Measurements from ENCODE around the gene STMN3. TPM values are rescaled to one million over a fixed set of nuclear protein-coding genes. Genes with fewer than 3 reads are reported as not detected.

The STMN3 gene
- total RNA-seq, 4 donors from 2014 or later = 9.2 to 30.5 (median 20.9) TPM

DNA sequence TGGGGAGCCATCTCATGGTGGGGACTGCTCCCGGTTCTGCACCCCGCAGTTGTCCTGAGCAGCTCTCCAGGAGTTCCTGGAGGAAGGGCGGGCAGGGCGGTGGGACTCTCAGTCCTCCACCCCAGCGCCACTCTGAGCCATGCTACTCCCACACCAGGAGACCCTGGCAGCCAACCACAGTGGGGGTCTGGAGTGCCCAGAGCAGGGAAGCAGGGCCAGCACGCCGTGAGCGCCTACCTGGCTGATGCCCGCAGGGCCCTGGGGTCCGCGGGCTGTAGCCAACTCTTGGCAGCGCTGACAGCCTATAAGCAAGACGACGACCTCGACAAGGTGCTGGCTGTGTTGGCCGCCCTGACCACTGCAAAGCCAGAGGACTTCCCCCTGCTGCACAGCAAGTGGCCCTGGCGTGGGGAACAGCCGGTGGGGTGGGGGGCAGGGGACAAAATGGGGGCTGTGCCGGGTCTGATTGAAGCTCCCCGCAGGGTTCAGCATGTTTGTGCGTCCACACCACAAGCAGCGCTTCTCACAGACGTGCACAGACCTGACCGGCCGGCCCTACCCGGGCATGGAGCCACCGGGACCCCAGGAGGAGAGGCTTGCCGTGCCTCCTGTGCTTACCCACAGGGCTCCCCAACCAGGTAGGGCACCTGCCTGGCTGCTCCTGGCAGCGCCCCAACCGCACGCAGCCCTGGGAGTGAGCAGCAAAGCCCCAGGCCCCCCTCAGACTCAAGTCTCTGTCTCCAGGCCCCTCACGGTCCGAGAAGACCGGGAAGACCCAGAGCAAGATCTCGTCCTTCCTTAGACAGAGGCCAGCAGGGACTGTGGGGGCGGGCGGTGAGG is 41.6 kb upstream of the STMN3 start:
- no peaks in the 10 kb centered on the region for H3K9me3 ChIP-seq
- H3K27me3 ChIP-seq = no peaks in the 10 kb centered on the region
- intact Hi-C loops (cut with DNase I; ENCODE audit: low total_unique reads) = no loop called here
- no peak overlapping the region for H3K4me3 ChIP-seq
- no peaks in the 10 kb centered on the region for H3K36me3 ChIP-seq
- TF ChIP-seq CTCF (IDR thresholded peaks at IDR 0.05) = no peak
- TF ChIP-seq POLR2A (IDR thresholded peaks at IDR 0.05) = no peak
- H3K27ac ChIP-seq = no peak overlapping the region
- H3K4me1 ChIP-seq = peaks cover 0 to 8% of the 10 kb centered on the region in 2 donors
- DNase-seq = peak in 1 of 2 donors; percentile 20

DNA sequence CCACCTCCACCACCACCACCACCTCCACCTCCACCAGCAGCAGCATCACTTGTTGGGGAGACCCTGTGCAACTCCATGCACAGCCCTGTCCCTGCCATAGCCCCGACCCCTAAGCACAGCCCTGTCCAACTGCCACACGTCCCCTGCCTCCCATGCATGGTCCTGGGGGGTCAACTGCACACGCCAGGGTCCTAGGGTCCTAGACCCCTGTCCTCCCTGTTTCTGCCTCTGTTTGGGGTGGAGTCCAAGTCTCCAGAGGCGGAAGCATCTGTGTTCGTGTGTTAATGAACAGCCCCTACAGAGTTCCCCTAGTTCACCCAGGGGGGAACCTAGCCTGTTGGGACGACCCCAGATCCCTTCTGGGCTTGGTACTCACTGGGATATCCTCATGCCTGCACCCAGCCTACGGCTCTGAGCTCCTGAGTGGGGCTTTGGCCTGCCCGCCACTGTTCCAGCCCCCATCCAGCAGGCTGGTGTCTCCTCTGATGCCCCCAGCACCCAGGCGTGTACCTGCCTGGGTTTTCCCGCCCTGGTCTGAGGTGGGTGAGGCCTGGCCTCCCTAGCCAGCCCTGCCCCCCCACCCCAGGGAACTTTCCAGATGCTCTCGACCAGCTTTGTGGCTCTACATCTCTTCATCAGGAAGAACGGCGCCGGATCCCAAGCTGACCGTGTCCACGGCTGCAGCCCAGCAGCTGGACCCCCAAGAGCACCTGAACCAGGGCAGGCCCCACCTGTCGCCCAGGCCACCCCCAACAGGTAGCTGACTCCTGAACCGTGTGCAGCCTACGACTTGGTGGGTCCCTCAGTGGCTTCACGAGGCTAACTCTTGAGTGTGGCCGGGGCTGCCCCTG is 40.7 kb upstream of the STMN3 start:
- TF ChIP-seq CTCF (IDR thresholded peaks at IDR 0.05) (no peak), POLR2A (IDR thresholded peaks at IDR 0.05) (no peak)
- intact Hi-C loops (cut with DNase I; ENCODE audit: low total_unique reads) = no loop called here
- peak in 1 of 2 donors; percentile 11 for DNase-seq
- Histone ChIP-seq H3K4me3 (no peak overlapping the region), H3K4me1 (peaks cover 0 to 8% of the 10 kb centered on the region in 2 donors), H3K27ac (no peak overlapping the region), H3K27me3 (no peaks in the 10 kb centered on the region), H3K9me3 (no peaks in the 10 kb centered on the region), H3K36me3 (no peaks in the 10 kb centered on the region)

GRCh38 chr20:63693083-63693732 is 40.0 kb upstream of the STMN3 start:
- no peaks in the 10 kb centered on the region for H3K36me3 ChIP-seq
- no peaks in the 10 kb centered on the region for H3K9me3 ChIP-seq
- no peaks in the 10 kb centered on the region for H3K27me3 ChIP-seq
- H3K4me1 ChIP-seq = peaks cover 0 to 8% of the 10 kb centered on the region in 2 donors
- intact Hi-C loops (cut with DNase I; ENCODE audit: low total_unique reads) = no loop called here
- no peak overlapping the region for H3K4me3 ChIP-seq
- DNase-seq = peak in 1 of 2 donors; percentile 16
- TF ChIP-seq POLR2A (IDR thresholded peaks at IDR 0.05) (no peak), CTCF (IDR thresholded peaks at IDR 0.05) (no peak)
- H3K27ac ChIP-seq = no peak overlapping the region

GRCh38 chr20:63692436-63693082 is 39.3 kb upstream of the STMN3 start:
- no peak overlapping the region for H3K4me3 ChIP-seq
- H3K4me1 ChIP-seq = peaks cover 0 to 8% of the 10 kb centered on the region in 2 donors
- H3K27ac ChIP-seq = peak overlapping the region in 1 of 2 donors; percentile 3
- H3K36me3 ChIP-seq = no peaks in the 10 kb centered on the region
- DNase-seq = peak; percentile 18 to 23
- H3K27me3 ChIP-seq = no peaks in the 10 kb centered on the region
- TF ChIP-seq POLR2A (IDR thresholded peaks at IDR 0.05) (no peak), CTCF (IDR thresholded peaks at IDR 0.05) (no peak)
- no peaks in the 10 kb centered on the region for H3K9me3 ChIP-seq
- intact Hi-C loops (cut with DNase I; ENCODE audit: low total_unique reads) = no loop called here

All from uterus (tissue), 4 donors.